IMR-90 (cell line): ENCODE results near the gene MZB1. TPM values are rescaled to one million over a fixed set of nuclear protein-coding genes. Genes with fewer than 3 reads are reported as not detected.

Source experiments
- ATAC-seq: fragments of 200-7000 bp; cut with Tn5 transposase; 2 replicates; pipeline ENCODE4 v1.9.1; 2020; ENCODE audit warnings: low read depth, mild to moderate bottlenecking, moderate library complexity
- BruUV-seq: library from RNA; stranded (reverse); fragments of 400-500 nt; replicated peaks from 2 replicates; lab custom pipeline; 2021; lab: Mats Ljungman, UMichigan
- CTCF ChIA-PET: fragments of 300-600 bp; formaldehyde crosslinking; extraction: SDS; loops from one replicate; lab custom pipeline; 2021; ENCODE audit warnings: antibody characterized with exemption; lab: Yijun Ruan, JAX
- POLR2A ChIA-PET: fragments of 300-600 bp; sonication (Branson Sonifier 250); formaldehyde crosslinking; loops from one replicate; lab custom pipeline; 2022; ENCODE audit warnings: antibody characterized with exemption; ENCODE audit not compliant: unreplicated experiment; lab: Charles Lee
- DNase-seq: peaks from one replicate; pipeline ENCODE4 v3.0.0; 2013
- H2AFZ ChIP-seq: replicated peaks from 2 replicates; pipeline ENCODE3; 2013; ENCODE audit warnings: low read length, mild to moderate bottlenecking; ENCODE audit not compliant: poor library complexity
- H2AK5ac ChIP-seq: 2 replicates; pipeline ENCODE4 v1.6.1; 2013; ENCODE audit warnings: low read depth, low read length, inconsistent platforms
- H2AK9ac ChIP-seq: replicated peaks from 2 replicates; pipeline ENCODE3; 2013; ENCODE audit warnings: mild to moderate bottlenecking, low read depth, low read length, moderate library complexity; ENCODE audit not compliant: poor library complexity
- H2BK120ac ChIP-seq: 2 replicates; pipeline ENCODE4 v1.6.1; 2013; ENCODE audit warnings: low read depth, low read length, inconsistent platforms
- H2BK15ac ChIP-seq: 3 replicates; pipeline ENCODE4 v1.6.1; 2013; ENCODE audit warnings: low read depth, low read length, inconsistent platforms
- H2BK20ac ChIP-seq: 2 replicates; pipeline ENCODE4 v1.6.1; 2013; ENCODE audit warnings: low read depth, mild to moderate bottlenecking, inconsistent platforms, low read length, moderate library complexity
- H2BK5ac ChIP-seq: 2 replicates; pipeline ENCODE4 v1.6.1; 2013; ENCODE audit warnings: mild to moderate bottlenecking, low read depth, low read length, inconsistent platforms; ENCODE audit not compliant: poor library complexity, severe bottlenecking
- H3K14ac ChIP-seq: replicated peaks from 2 replicates; pipeline ENCODE4 v1.6.1; 2013; ENCODE audit warnings: low read depth, low read length, inconsistent platforms
- H3K18ac ChIP-seq: 2 replicates; pipeline ENCODE4 v1.6.1; 2013; ENCODE audit warnings: low read depth, low read length, control low read depth
- H3K23ac ChIP-seq: 2 replicates; pipeline ENCODE4 v1.6.1; 2013; ENCODE audit warnings: low read depth, low read length, inconsistent platforms
- H3K27ac ChIP-seq: 2 replicates; pipeline ENCODE4 v1.5.1; 2013; ENCODE audit warnings: mild to moderate bottlenecking, control low read depth, low read length; ENCODE audit not compliant: insufficient read depth
- H3K27me3 ChIP-seq: 2 replicates; pipeline ENCODE4 v1.6.1; 2013; ENCODE audit warnings: low read length; ENCODE audit not compliant: control insufficient read depth, insufficient read depth
- H3K36me3 ChIP-seq: 2 replicates; pipeline ENCODE4 v1.6.1; 2013; ENCODE audit warnings: low read length, mixed read lengths; ENCODE audit not compliant: control insufficient read depth, insufficient read depth
- H3K4ac ChIP-seq: 2 replicates; pipeline ENCODE4 v1.6.1; 2013; ENCODE audit warnings: low read depth, low read length, inconsistent platforms
- H3K4me1 ChIP-seq: 2 replicates; pipeline ENCODE4 v1.6.1; 2013; ENCODE audit warnings: low read length, mixed read lengths; ENCODE audit not compliant: control insufficient read depth, insufficient read depth
- H3K4me2 ChIP-seq: 2 replicates; pipeline ENCODE4 v1.6.1; 2013; ENCODE audit warnings: low read depth, mild to moderate bottlenecking, control low read depth, low read length, moderate library complexity
- H3K4me3 ChIP-seq: 2 replicates; pipeline ENCODE4 v1.5.1; 2013; ENCODE audit warnings: low read depth, mild to moderate bottlenecking, control low read depth, low read length, moderate library complexity; ENCODE audit not compliant: insufficient read depth
- H3K56ac ChIP-seq: 2 replicates; pipeline ENCODE4 v1.6.1; 2013; ENCODE audit warnings: low read length, inconsistent platforms; ENCODE audit not compliant: insufficient read depth; ENCODE audit errors: extremely low read depth
- H3K79me1 ChIP-seq, 2 experiments: 2 replicates each; pipeline ENCODE4 v1.6.1; 2013; ENCODE audit warnings: low read length in 2 of 2, inconsistent platforms in 1 of 2, low read depth in 1 of 2
- H3K9ac ChIP-seq: 2 replicates; pipeline ENCODE4 v1.6.1; 2013; ENCODE audit warnings: low read depth, low read length, control low read depth
- H3K9me1 ChIP-seq: 2 replicates; pipeline ENCODE4 v1.6.1; 2013; ENCODE audit warnings: low read length, inconsistent platforms; ENCODE audit not compliant: insufficient read depth
- H3K9me3 ChIP-seq: 2 replicates; pipeline ENCODE4 v1.6.1; 2013; ENCODE audit warnings: low read length; ENCODE audit not compliant: control insufficient read depth, insufficient read depth
- H4K20me1 ChIP-seq: 2 replicates; pipeline ENCODE4 v1.6.1; 2013; ENCODE audit warnings: low read length, inconsistent platforms; ENCODE audit not compliant: insufficient read depth
- H4K5ac ChIP-seq: 2 replicates; pipeline ENCODE4 v1.6.1; 2013; ENCODE audit warnings: mild to moderate bottlenecking, low read depth, low read length, control low read depth
- H4K8ac ChIP-seq, 2 experiments: 2 replicates each; pipeline ENCODE4 v1.6.1; 2013; ENCODE audit warnings: low read depth in 2 of 2, low read length in 2 of 2, control low read depth in 1 of 2, inconsistent platforms in 1 of 2
- H4K91ac ChIP-seq: 2 replicates; pipeline ENCODE4 v1.6.1; 2013; ENCODE audit warnings: low read depth, low read length, inconsistent platforms; ENCODE audit not compliant: insufficient read depth
- RFX5 ChIP-seq: IDR thresholded peaks from 2 replicates; pipeline ENCODE4 v1.8.0; 2012; ENCODE audit warnings: low read depth, mild to moderate bottlenecking, low read length, moderate library complexity
- WGBS, 2 experiments: methylation state at CpG; one replicate each; pipeline versions ENCODE4 v1.1.5 to v1.1.7; 2013; ENCODE audit warnings: missing lambda C conversion rate in 2 of 2; ENCODE audit not compliant: insufficient read length in 1 of 2; ENCODE audit errors: extremely low coverage in 2 of 2; 5-methylcytosine and 5-hydroxymethylcytosine counted together
- dilution Hi-C: fragments of 300-500 bp; cut with HindIII; formaldehyde crosslinking; loops from one replicate; pipeline ENCODE4 v1.14.3; 2018; ENCODE audit warnings: low sequenced_read_pairs; ENCODE audit not compliant: unreplicated experiment
- in situ Hi-C: fragments of 300-500 bp; cut with MboI; formaldehyde crosslinking; loops from 3 replicates; pipeline ENCODE4 v1.14.3; 2019; ENCODE audit warnings: low sequenced_read_pairs, inconsistent platforms, mixed read lengths
- intact Hi-C: fragments of 100-400 bp; cut with micrococcal nuclease; formaldehyde crosslinking; loops from 2 replicates; pipeline ENCODE4 v1.10.0; 2022
- polyA plus RNA-seq, 3 experiments: library from polyadenylated mRNA; depleted of rRNA; stranded (reverse); fragments of >200 nt; gene quantifications; 2 replicates each; pipeline ENCODE4 v1.2.3, GENCODE V29; 2012; ENCODE audit warnings: low replicate concordance in 1 of 3
- total RNA-seq: library from RNA; depleted of rRNA; stranded (reverse); fragments of >200 nt; gene quantifications from 2 replicates; pipeline ENCODE4 v1.2.3, GENCODE V29; 2012

The MZB1 gene
- total and polyA plus RNA-seq, 2 of the 4 experiments (the other 2 are of a cell fraction) = not detected

DNA sequence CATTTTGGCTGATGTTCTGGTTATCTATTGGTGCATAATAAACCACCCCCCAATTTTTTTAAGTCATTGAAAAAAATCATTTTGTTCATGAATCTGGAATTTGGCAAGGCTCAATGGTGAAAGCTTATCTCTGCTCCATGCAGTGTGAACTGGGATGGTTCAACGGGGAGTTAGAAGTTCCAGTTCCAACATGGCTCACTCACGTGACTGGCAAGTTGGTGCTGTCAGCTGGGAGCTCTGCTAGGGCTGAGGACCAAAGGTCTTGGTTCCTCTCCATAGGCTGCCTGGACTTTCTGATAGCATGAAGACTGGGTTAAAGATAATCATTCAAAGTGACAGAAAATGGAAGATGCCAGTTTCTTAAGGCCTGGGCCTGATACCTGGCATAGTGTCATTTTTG, 17.2 kb upstream of the MZB1 start:
- WGBS, 2 experiments = 79% methylated on average over 2 of the region's 2 CpGs; no CpG with 5 or more reads in 1 of the 2 experiments

More for the DNA sequence above, 17.2 kb upstream of the MZB1 start:
- no peak overlapping the region for H4K8ac ChIP-seq
- DNase-seq (no peak), ATAC-seq (no peak)
- H2BK120ac ChIP-seq = no peak overlapping the region
- POLR2A ChIA-PET = no interaction called here
- H3K79me1 ChIP-seq = peaks cover 0 to 14% of the 10 kb centered on the region in 2 experiments; a peak in 1 of 4 replicates
- no peak overlapping the region for H2BK20ac ChIP-seq
- dilution Hi-C loops = loop anchor here (25.0 kb wide), 1 partner anchor 105 kb away; no protein-coding TSS in a partner anchor
- peaks cover 6% of the 10 kb centered on the region for H3K4me1 ChIP-seq
- H2AK5ac ChIP-seq = no peak overlapping the region
- H3K27me3 ChIP-seq = no peaks in the 10 kb centered on the region
- H3K9ac ChIP-seq = no peak overlapping the region
- no peak overlapping the region for H3K18ac ChIP-seq
- H4K5ac ChIP-seq = no peak overlapping the region
- H3K27ac ChIP-seq = no peak overlapping the region
- H3K14ac ChIP-seq = no peak overlapping the region
- CTCF ChIA-PET = no interaction called here
- H3K4me2 ChIP-seq = no peak overlapping the region
- TF ChIP-seq RFX5 = no peak
- no peak overlapping the region for H3K56ac ChIP-seq
- H3K23ac ChIP-seq = no peak overlapping the region
- no TSS peak for BruUV-seq
- no peak overlapping the region for H2BK5ac ChIP-seq
- in situ Hi-C loops = no loop called here
- H2BK15ac ChIP-seq = no peak overlapping the region
- H3K4ac ChIP-seq = no peak overlapping the region
- no peak overlapping the region for H2AK9ac ChIP-seq
- H3K36me3 ChIP-seq = no peaks in the 10 kb centered on the region
- intact Hi-C loops = no loop called here
- no peak overlapping the region for H4K91ac ChIP-seq
- H2AFZ ChIP-seq = no peak overlapping the region
- no peaks in the 10 kb centered on the region for H3K9me3 ChIP-seq
- H3K9me1 ChIP-seq = peaks cover 8% of the 10 kb centered on the region
- no peaks in the 10 kb centered on the region; the same call in 1 of the 2 replicates for H4K20me1 ChIP-seq
- no peak overlapping the region for H3K4me3 ChIP-seq
